C4-2B (cell line): ENCODE data around the gene ECT2.
"Not testable (repeated sequence)": the region's sequence is repeated elsewhere in the genome, so short reads cannot be mapped to it uniquely, and the experiment has no call there.

Source experiments
- H3K27ac ChIP-seq: fragments of 450-650 bp; 2 replicates; pipeline ENCODE4 v1.5.1; 2017
- CTCF ChIP-seq: fragments of 450-650 bp; conservative IDR thresholded peaks from 2 replicates; pipeline ENCODE4 v1.5.1; 2017; ENCODE audit warnings: mild to moderate bottlenecking
- ZFX ChIP-seq: fragments of 450-650 bp; IDR thresholded peaks from 2 replicates; pipeline ENCODE4 v1.6.1; 2017

The ECT2 gene

GRCh38 chr3:172749230-172749965, 1.1 kb upstream of the ECT2 start:
- no peak for TF ChIP-seq ZFX
- TF ChIP-seq CTCF, result no peak
- no peak overlapping the region for H3K27ac ChIP-seq

- H3K27ac ChIP-seq, result no peak overlapping the region
- TF ChIP-seq CTCF, result no peak
- TF ChIP-seq ZFX, result no peak
These were observed 508 bp upstream of the ECT2 start for GRCh38 chr3:172750069-172750367.

GRCh38 chr3:172751175-172751704, 714 bp downstream of the ECT2 start:
- TF ChIP-seq ZFX (no peak), CTCF (no peak)
- H3K27ac ChIP-seq, result peak overlapping the region; percentile 90

GRCh38 chr3:172752651-172753050, 2.1 kb downstream of the ECT2 start:
- H3K27ac ChIP-seq, result no peak overlapping the region
- TF ChIP-seq CTCF, result no peak

GRCh38 chr3:172753125-172753524, 2.6 kb downstream of the ECT2 start:
- TF ChIP-seq ZFX (no peak), CTCF (no peak)
- H3K27ac ChIP-seq, result no peak overlapping the region

- H3K27ac ChIP-seq, result not testable (repeated sequence)
These were observed 9.9 kb downstream of the ECT2 start for GRCh38 chr3:172760416-172760815.

GRCh38 chr3:172766241-172766640, 15.7 kb downstream of the ECT2 start:
- TF ChIP-seq CTCF, result no peak
- TF ChIP-seq ZFX, result no peak
- H3K27ac ChIP-seq, result no peak overlapping the region
